ENCODE measurements around the gene PRELID1. TPM values are rescaled to one million over a fixed set of nuclear protein-coding genes. Genes with fewer than 3 reads are reported as not detected.

Gene PRELID1
- total RNA-seq, 1 donor from 2014 or later: 27.6 TPM

- ATAC-seq (ENCODE audit: poor library complexity): no peak
- intact Hi-C loops (cut with DNase I): no loop called here
- no peak for DNase-seq
These were observed 45.7 kb downstream of the PRELID1 start for GRCh38 chr5:177349362-177349647.

DNA sequence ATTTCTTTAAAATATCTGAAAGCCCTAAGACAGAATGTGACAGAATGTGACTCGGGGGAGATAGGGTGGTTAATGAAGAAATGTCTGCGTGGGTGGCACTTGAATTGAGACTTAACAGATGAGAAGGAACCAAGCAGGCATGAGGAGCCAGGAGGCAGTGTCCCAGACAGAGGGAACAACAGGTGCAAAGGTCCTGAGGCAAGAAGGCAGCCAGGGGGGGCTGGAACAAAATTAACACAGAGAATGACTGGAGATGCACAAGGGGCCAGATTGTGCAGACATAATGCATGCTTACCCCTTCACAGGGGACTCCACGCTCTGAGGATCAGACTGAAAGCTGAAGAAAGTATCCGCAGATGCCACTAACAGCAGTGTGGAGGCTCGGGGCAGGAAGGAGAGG lies 46.2 kb downstream of the PRELID1 start:
- intact Hi-C loops (cut with DNase I): no loop called here
- DNase-seq: no peak
- no peak for ATAC-seq (ENCODE audit: poor library complexity)

DNA sequence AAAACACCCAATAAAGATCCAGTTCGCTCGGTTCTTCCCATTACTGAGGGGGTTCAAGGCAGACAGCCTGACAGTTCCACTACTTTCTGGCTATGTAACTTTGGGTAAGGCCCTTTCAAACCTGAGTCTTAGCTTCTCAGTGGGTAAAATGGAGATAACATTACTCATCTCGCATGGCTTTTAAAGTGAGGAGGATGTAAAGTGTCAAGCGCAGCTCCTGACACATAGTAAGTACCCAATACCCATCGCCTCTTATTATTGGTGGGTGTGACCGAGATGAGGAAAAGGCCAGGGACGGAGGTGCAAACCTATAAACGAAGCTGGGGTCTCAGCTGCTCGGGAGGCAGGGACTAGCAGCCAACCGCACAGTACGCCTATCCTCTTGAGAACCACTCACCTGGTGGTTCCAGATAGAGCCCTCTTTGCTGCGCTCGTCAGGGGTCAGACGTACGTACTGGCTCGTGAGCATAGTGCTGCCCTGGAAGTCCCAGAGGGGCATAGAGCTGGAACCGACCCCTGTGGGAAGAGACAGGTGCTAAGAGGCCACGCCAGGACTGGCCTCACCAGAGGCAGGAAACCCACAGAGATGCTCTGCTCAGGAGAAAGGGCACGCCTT lies 47.3 kb downstream of the PRELID1 start:
- intact Hi-C loops (cut with DNase I): no loop called here
- DNase-seq: peak; percentile 34
- no peak for ATAC-seq (ENCODE audit: poor library complexity)

DNA sequence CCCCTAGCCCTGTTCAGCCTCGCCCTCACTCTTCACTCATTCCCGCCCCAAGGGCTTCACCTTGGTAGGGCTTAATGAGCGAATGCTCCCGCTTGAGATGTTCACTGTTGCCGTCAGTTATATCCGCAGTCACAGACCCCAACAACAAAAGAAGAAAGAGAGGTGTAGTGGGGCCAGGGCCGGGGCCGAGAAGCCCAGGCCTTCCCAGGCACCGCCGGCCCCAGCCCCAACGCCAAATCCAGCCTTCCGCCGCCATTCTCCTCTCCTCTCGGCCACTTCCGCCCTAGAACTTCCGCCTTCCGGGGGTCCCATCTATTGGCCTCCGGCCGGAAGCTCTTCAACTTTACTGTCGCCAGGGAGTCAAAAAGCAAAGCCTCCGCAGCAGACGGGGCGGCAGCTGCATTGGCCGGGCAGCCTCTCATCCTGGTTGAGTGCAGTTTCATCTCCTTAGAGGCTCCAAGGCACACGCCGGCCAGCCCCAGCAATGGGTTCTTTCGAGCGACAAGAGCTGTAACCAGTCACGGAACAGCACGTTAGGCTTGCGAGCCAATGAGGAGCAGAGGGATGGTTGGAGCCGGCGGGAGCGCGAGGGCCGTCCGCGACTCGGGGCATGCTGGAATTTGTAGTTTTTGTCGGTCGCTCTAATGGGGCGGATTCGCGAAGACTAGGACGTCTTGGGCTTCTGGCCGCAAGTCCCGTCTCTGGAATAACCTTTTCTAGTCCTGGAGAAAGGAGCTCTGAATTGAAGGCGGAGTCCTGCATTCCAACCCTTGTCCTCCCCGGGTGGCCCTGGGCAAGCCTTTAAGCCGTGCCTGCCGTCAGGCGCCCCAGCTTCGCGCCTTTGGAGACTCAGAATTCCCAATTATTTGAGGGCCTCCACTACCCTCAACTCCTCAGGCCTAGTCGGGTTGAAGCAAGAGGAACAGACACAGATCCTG lies 48.1 kb downstream of the PRELID1 start, which contains the start of gene LMAN2:
LMAN2 (minus strand) TSS at position 277 of the 938 bp plus-strand sequence; CDS start at position 256, 21 bp downstream.
- ATAC-seq (ENCODE audit: poor library complexity) (peak; percentile 99), DNase-seq (peak; percentile 95)
- intact Hi-C loops (cut with DNase I): no loop called here

- ATAC-seq (ENCODE audit: poor library complexity) (no peak), DNase-seq (peak; percentile 26)
- intact Hi-C loops (cut with DNase I): no loop called here
These were observed 49.5 kb downstream of the PRELID1 start for GRCh38 chr5:177353093-177353492.

GRCh38 chr5:177354256-177354655 lies 50.7 kb downstream of the PRELID1 start:
- intact Hi-C loops (cut with DNase I): no loop called here
- DNase-seq (no peak), ATAC-seq (ENCODE audit: poor library complexity) (no peak)

GRCh38 chr5:177354711-177355110 lies 51.1 kb downstream of the PRELID1 start:
- intact Hi-C loops (cut with DNase I): no loop called here

GRCh38 chr5:177355162-177355867 lies 51.7 kb downstream of the PRELID1 start:
- no peak for ATAC-seq (ENCODE audit: poor library complexity)
- no peak for DNase-seq
- intact Hi-C loops (cut with DNase I): no loop called here

More at GRCh38 chr5:177354711-177355110, 51.1 kb downstream of the PRELID1 start:
- DNase-seq (peak; percentile 13), ATAC-seq (ENCODE audit: poor library complexity) (no peak)

DNA sequence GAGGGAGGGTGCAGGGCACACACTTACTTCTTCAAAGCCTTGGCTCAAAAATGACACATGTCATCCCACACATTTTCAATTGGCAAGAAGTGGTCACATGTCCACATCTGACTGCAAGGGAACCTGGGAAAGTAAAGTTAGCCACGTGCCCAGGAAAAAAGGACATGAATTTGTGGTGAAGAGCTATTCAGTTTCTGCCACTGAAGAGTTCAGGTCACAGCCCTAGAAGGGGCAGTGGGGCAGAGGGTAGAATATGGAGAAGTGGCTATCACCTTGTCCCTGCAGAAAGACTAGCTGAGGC lies 52.2 kb downstream of the PRELID1 start:
- DNase-seq (peak; percentile 6), ATAC-seq (ENCODE audit: poor library complexity) (no peak)
- intact Hi-C loops (cut with DNase I): no loop called here

Other genes with a start within 250 kb of the PRELID1 start
- 2.3 TPM for gene FGFR4, start 216.9 kb upstream of the PRELID1 start, total RNA-seq
- gene NSD1, start 170.0 kb upstream of the PRELID1 start, total RNA-seq: 33.6 TPM
- 21.2 TPM for gene RAB24, start 80 bp upstream of the PRELID1 start, total RNA-seq
- 2.5 TPM for gene MXD3, start 8.1 kb downstream of the PRELID1 start, total RNA-seq
- gene LMAN2, start 47.9 kb downstream of the PRELID1 start, total RNA-seq: 56.8 TPM
- gene RGS14, start 54.1 kb downstream of the PRELID1 start, total RNA-seq: 2.4 TPM
- not detected for gene SLC34A1, start 80.6 kb downstream of the PRELID1 start, total RNA-seq
- not detected for gene PFN3, start 96.9 kb downstream of the PRELID1 start, total RNA-seq
- gene F12, start 105.8 kb downstream of the PRELID1 start, total RNA-seq: not detected
- gene GRK6, start 122.9 kb downstream of the PRELID1 start, total RNA-seq: 16.0 TPM
- gene PRR7, start 143.0 kb downstream of the PRELID1 start, total RNA-seq: 0.59 TPM
- 24.2 TPM for gene DBN1, start 169.8 kb downstream of the PRELID1 start, total RNA-seq
- gene PDLIM7, start 193.8 kb downstream of the PRELID1 start, total RNA-seq: 37.0 TPM
- 4.2 TPM for gene DOK3, start 206.0 kb downstream of the PRELID1 start, total RNA-seq
- gene DDX41, start 213.2 kb downstream of the PRELID1 start, total RNA-seq: 22.6 TPM